Skeletal muscle cell (primary cell): ENCODE data around the gene NR2F1.

Experiments used
- DNase-seq: peaks from one replicate; pipeline ENCODE4 v3.0.0-alpha.2; 2010; ENCODE audit warnings: low read depth
- H3K4me3 ChIP-seq: 2 replicates; pipeline ENCODE4 v1.5.1; 2011; ENCODE audit warnings: low read depth, mild to moderate bottlenecking, control low read depth, low read length, moderate library complexity

NR2F1 gene

GRCh38 chr5:93576994-93577853 is 5.8 kb upstream of the NR2F1 start:
- no peak overlapping the region for H3K4me3 ChIP-seq
- DNase-seq, result no peak

- no peak overlapping the region for H3K4me3 ChIP-seq
These were observed 4.9 kb upstream of the NR2F1 start for GRCh38 chr5:93577854-93578812.

GRCh38 chr5:93578813-93579691 is 4.0 kb upstream of the NR2F1 start:
- DNase-seq, result no peak
- H3K4me3 ChIP-seq, result peak overlapping the region; percentile 71

More at GRCh38 chr5:93577854-93578812, 4.9 kb upstream of the NR2F1 start:
- DNase-seq, result no peak

GRCh38 chr5:93579692-93580062 is 3.3 kb upstream of the NR2F1 start:
- DNase-seq, result no peak
- peak overlapping the region; percentile 71 for H3K4me3 ChIP-seq

- no peak for DNase-seq
These were observed 2.7 kb upstream of the NR2F1 start for GRCh38 chr5:93580063-93580926.

GRCh38 chr5:93580927-93581445 is 2.0 kb upstream of the NR2F1 start, which contains the start of gene NR2F1-AS1:
NR2F1-AS1 (minus strand) TSS chr5:93581219.
- DNase-seq, result no peak
- peak within 1 kb of the TSS; percentile 71 for H3K4me3 ChIP-seq

More at GRCh38 chr5:93580063-93580926, 2.7 kb upstream of the NR2F1 start:
- H3K4me3 ChIP-seq, result peak overlapping the region; percentile 71

- H3K4me3 ChIP-seq, result peak overlapping the region; percentile 71
These were observed 907 bp upstream of the NR2F1 start for GRCh38 chr5:93582167-93582462.

DNA sequence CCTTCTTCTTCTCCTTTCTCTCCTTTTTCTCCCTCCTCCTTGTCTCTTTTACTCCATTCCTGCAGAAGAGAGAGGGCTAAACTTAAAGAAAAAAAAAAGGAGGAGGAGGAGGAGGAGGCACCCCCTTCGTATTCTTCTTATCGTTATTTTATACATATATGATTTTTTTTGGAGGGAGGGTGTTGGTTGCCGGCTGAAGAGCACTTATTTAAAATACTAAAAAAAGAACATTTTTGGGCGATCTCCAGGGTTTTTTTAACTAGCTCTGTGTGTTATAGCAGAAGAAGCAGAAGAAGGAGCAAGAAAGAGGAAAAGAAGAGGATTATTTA is 381 bp downstream of the NR2F1 start:
- H3K4me3 ChIP-seq, result peak overlapping the region; percentile 71
- no peak for DNase-seq

More at GRCh38 chr5:93582167-93582462, 907 bp upstream of the NR2F1 start:
- no peak for DNase-seq

- no peak for DNase-seq
- peak overlapping the region; percentile 71 for H3K4me3 ChIP-seq
These were observed 960 bp downstream of the NR2F1 start for GRCh38 chr5:93583768-93584595.

GRCh38 chr5:93584596-93585040 is 1.6 kb downstream of the NR2F1 start:
- no peak for DNase-seq
- H3K4me3 ChIP-seq, result peak overlapping the region; percentile 71

DNA sequence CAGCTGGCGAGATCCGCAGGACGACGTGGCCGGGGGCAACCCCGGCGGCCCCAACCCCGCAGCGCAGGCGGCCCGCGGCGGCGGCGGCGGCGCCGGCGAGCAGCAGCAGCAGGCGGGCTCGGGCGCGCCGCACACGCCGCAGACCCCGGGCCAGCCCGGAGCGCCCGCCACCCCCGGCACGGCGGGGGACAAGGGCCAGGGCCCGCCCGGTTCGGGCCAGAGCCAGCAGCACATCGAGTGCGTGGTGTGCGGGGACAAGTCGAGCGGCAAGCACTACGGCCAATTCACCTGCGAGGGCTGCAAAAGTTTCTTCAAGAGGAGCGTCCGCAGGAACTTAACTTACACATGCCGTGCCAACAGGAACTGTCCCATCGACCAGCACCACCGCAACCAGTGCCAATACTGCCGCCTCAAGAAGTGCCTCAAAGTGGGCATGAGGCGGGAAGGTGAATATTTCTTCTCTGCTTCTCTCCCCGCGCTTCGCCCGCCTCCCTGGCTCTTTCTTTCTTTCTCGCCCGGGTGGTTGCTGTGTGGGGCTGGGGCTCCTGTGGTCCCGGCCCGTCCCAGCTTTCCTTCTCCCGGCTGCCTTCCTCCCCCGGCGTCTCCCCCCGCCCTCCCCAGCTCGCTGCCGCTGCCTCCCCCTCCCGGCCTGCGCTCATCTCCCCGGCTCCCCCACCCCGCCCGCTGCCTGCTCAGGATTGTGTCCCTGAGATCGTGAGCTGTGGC is 2.2 kb downstream of the NR2F1 start:
- H3K4me3 ChIP-seq, result peak overlapping the region; percentile 71
- DNase-seq, result no peak

- DNase-seq, result no peak
- peak overlapping the region; percentile 71 for H3K4me3 ChIP-seq
These were observed 2.9 kb downstream of the NR2F1 start for GRCh38 chr5:93585767-93586385.

- H3K4me3 ChIP-seq, result peak overlapping the region; percentile 7
- DNase-seq, result no peak
These were observed 3.9 kb downstream of the NR2F1 start for GRCh38 chr5:93586736-93587596.

- H3K4me3 ChIP-seq, result peak overlapping the region; percentile 21
These were observed 4.8 kb downstream of the NR2F1 start for GRCh38 chr5:93587597-93588351.

More at GRCh38 chr5:93587597-93588351, 4.8 kb downstream of the NR2F1 start:
- DNase-seq, result no peak
